HEK293 (cell line): Measurements from ENCODE around the gene GOPC.

Source experiments
- CTCF ChIA-PET: fragments of 350-600 bp; formaldehyde crosslinking; extraction: SDS; loops from one replicate; lab custom pipeline; 2021; ENCODE audit warnings: antibody characterized with exemption; lab: Yijun Ruan, JAX
- POLR2A ChIA-PET: fragments of 300-600 bp; formaldehyde crosslinking; extraction: SDS; loops from one replicate; lab custom pipeline; 2020; ENCODE audit warnings: antibody characterized with exemption, inconsistent platforms; lab: Yijun Ruan, JAX
- H3K27ac ChIP-seq: fragments of 200-500 bp; sonication (Bioruptor generic); 2 replicates; pipeline ENCODE4 v1.5.1; 2014; ENCODE audit warnings: low read depth, low read length, control low read depth, inconsistent platforms; ENCODE audit errors: extremely low read depth
- H3K36me3 ChIP-seq, 2 experiments: fragments of 200-500 bp in 1 of 2; sonication (Bioruptor generic) in 1 of 2; 1 replicate in 1 of 2; 2 replicates in 1 of 2; pipeline ENCODE4 v1.5.1; 2014 to 2017; ENCODE audit warnings: inconsistent platforms in 2 of 2, low read length in 2 of 2; ENCODE audit not compliant: control insufficient read depth in 2 of 2, insufficient read depth in 1 of 2
- H3K4me1 ChIP-seq: fragments of 200-500 bp; sonication (Bioruptor generic); 2 replicates; pipeline ENCODE4 v1.5.1; 2014; ENCODE audit warnings: mild to moderate bottlenecking, low read length, inconsistent platforms; ENCODE audit not compliant: control insufficient read depth, insufficient read depth
- H3K4me3 ChIP-seq: 2 replicates; pipeline ENCODE4 v1.5.1; 2011; ENCODE audit warnings: low read depth, mild to moderate bottlenecking, control low read depth, low read length, moderate library complexity
- H3K9me3 ChIP-seq: fragments of 200-500 bp; sonication (Bioruptor generic); 2 replicates; pipeline ENCODE4 v1.5.1; 2014; ENCODE audit warnings: low read depth, low read length, inconsistent platforms; ENCODE audit not compliant: control insufficient read depth, insufficient read depth
- MEIS1 ChIP-seq: sonication (generic); formaldehyde crosslinking; IDR thresholded peaks from 2 replicates; pipeline ENCODE4 v1.8.1; 2022; ENCODE audit warnings: missing genetic modification reagents, mild to moderate bottlenecking, borderline replicate concordance
- MZF1 ChIP-seq: fragments of 450-650 bp; formaldehyde crosslinking; IDR thresholded peaks from 2 replicates; pipeline ENCODE4 v1.5.1; 2017; ENCODE audit warnings: missing biosample characterization, missing genetic modification characterization, borderline replicate concordance
- OSR2 ChIP-seq: fragments of 450-650 bp; formaldehyde crosslinking; IDR thresholded peaks from 2 replicates; pipeline ENCODE4 v1.5.1; 2016; ENCODE audit warnings: missing biosample characterization, missing genetic modification characterization
- YY2 ChIP-seq: fragments of 450-650 bp; formaldehyde crosslinking; IDR thresholded peaks from 2 replicates; pipeline ENCODE4 v1.5.1; 2016; ENCODE audit warnings: missing biosample characterization, missing genetic modification characterization
- ZNF292 ChIP-seq: fragments of 450-650 bp; formaldehyde crosslinking; IDR thresholded peaks from 2 replicates; pipeline ENCODE4 v1.5.1; 2016; ENCODE audit warnings: low read depth, missing biosample characterization, missing genetic modification characterization, borderline replicate concordance
- ZNF560 ChIP-seq: fragments of 450-650 bp; formaldehyde crosslinking; IDR thresholded peaks from 2 replicates; pipeline ENCODE4 v1.5.1; 2017; ENCODE audit warnings: missing biosample characterization, missing genetic modification characterization, borderline replicate concordance
- ZNF621 ChIP-seq: fragments of 450-650 bp; formaldehyde crosslinking; IDR thresholded peaks from 2 replicates; pipeline ENCODE4 v1.5.1; 2017; ENCODE audit warnings: missing biosample characterization, missing genetic modification characterization
- ZNF785 ChIP-seq: fragments of 450-650 bp; formaldehyde crosslinking; IDR thresholded peaks from 2 replicates; pipeline ENCODE4 v1.5.1; 2016; ENCODE audit warnings: missing biosample characterization, missing genetic modification characterization
- TF ChIP-seq, protein P1 (sequence below): fragments of 450-650 bp; formaldehyde crosslinking; IDR thresholded peaks from 2 replicates; pipeline ENCODE4 v1.5.1; 2017; ENCODE audit warnings: missing biosample characterization, missing genetic modification characterization
- TF ChIP-seq, protein P2 (sequence below): fragments of 450-650 bp; formaldehyde crosslinking; IDR thresholded peaks from 2 replicates; pipeline ENCODE4 v1.5.1; 2016; ENCODE audit warnings: missing biosample characterization, missing genetic modification characterization
- TF ChIP-seq, protein P3 (sequence below): fragments of 450-650 bp; formaldehyde crosslinking; IDR thresholded peaks from 2 replicates; pipeline ENCODE4 v1.5.1; 2016; ENCODE audit warnings: missing biosample characterization, missing genetic modification characterization
- TF ChIP-seq, protein P4 (sequence below): fragments of 450-650 bp; formaldehyde crosslinking; IDR thresholded peaks from 2 replicates; pipeline ENCODE4 v1.5.1; 2016; ENCODE audit warnings: missing biosample characterization, missing genetic modification characterization

Gene GOPC

DNA sequence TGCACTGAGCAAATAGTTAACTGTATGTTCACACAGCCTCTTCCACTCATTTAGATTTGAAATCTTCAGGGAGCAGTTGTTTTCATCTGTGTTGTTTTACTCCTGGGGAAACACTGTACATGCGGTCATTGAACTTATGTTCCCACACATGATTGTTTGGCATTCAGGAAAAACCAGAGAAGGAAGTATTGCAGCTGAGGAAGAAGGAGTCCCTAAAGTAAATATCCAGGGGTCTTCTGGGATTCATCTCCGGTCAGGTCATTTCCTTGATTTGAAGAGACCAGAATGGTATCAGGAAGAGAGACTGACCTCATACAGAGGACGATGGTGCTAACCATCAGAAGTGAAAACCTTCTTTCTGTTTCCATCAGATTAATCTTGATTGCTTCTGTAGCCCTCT is 67.3 kb downstream of the GOPC start (continued):
- TF ChIP-seq, protein P1, sequence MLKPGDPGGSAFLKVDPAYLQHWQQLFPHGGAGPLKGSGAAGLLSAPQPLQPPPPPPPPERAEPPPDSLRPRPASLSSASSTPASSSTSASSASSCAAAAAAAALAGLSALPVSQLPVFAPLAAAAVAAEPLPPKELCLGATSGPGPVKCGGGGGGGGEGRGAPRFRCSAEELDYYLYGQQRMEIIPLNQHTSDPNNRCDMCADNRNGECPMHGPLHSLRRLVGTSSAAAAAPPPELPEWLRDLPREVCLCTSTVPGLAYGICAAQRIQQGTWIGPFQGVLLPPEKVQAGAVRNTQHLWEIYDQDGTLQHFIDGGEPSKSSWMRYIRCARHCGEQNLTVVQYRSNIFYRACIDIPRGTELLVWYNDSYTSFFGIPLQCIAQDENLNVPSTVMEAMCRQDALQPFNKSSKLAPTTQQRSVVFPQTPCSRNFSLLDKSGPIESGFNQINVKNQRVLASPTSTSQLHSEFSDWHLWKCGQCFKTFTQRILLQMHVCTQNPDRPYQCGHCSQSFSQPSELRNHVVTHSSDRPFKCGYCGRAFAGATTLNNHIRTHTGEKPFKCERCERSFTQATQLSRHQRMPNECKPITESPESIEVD (tag by site-specific recombination), result no peak
- TF ChIP-seq ZNF292 (tag by site-specific recombination) (no peak), ZNF560 (tag by site-specific recombination) (no peak), MZF1 (no peak), ZNF785 (tag by site-specific recombination) (no peak), OSR2 (no peak)
- TF ChIP-seq, protein P2, sequence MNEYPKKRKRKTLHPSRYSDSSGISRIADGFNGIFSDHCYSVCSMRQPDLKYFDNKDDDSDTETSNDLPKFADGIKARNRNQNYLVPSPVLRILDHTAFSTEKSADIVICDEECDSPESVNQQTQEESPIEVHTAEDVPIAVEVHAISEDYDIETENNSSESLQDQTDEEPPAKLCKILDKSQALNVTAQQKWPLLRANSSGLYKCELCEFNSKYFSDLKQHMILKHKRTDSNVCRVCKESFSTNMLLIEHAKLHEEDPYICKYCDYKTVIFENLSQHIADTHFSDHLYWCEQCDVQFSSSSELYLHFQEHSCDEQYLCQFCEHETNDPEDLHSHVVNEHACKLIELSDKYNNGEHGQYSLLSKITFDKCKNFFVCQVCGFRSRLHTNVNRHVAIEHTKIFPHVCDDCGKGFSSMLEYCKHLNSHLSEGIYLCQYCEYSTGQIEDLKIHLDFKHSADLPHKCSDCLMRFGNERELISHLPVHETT, result no peak
- TF ChIP-seq, all 188 proteins: peak for 0

DNA sequence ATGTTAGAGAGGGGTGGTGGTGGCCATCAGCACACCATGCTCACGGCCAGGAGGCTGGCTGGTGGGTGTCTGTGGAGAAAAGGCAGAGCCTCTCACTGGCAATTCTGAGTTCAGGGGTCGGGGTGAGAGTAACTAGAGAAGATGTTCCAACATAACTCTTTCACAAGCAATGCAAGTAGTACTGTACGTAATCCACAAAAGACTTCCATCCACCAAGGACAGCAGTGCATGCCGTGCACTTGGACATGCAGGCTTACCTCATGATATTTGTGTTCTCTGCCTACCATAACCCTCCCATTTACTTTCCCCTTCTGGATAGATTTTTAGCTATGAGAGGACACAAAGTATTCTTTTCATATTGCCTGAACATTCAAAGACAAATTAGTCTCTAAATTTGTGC is 68.5 kb downstream of the GOPC start:
- H3K4me1 ChIP-seq, result no peaks in the 10 kb centered on the region
- POLR2A ChIA-PET, result no interaction called here
- H3K9me3 ChIP-seq, result no peaks in the 10 kb centered on the region
- H3K27ac ChIP-seq, result no peak overlapping the region
- TF ChIP-seq ZNF621 (tag by site-specific recombination), result no peak
- TF ChIP-seq, protein P3, sequence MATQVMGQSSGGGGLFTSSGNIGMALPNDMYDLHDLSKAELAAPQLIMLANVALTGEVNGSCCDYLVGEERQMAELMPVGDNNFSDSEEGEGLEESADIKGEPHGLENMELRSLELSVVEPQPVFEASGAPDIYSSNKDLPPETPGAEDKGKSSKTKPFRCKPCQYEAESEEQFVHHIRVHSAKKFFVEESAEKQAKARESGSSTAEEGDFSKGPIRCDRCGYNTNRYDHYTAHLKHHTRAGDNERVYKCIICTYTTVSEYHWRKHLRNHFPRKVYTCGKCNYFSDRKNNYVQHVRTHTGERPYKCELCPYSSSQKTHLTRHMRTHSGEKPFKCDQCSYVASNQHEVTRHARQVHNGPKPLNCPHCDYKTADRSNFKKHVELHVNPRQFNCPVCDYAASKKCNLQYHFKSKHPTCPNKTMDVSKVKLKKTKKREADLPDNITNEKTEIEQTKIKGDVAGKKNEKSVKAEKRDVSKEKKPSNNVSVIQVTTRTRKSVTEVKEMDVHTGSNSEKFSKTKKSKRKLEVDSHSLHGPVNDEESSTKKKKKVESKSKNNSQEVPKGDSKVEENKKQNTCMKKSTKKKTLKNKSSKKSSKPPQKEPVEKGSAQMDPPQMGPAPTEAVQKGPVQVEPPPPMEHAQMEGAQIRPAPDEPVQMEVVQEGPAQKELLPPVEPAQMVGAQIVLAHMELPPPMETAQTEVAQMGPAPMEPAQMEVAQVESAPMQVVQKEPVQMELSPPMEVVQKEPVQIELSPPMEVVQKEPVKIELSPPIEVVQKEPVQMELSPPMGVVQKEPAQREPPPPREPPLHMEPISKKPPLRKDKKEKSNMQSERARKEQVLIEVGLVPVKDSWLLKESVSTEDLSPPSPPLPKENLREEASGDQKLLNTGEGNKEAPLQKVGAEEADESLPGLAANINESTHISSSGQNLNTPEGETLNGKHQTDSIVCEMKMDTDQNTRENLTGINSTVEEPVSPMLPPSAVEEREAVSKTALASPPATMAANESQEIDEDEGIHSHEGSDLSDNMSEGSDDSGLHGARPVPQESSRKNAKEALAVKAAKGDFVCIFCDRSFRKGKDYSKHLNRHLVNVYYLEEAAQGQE, result peak; percentile 59
- no peak for TF ChIP-seq MEIS1 (CRISPR knock-in tag)
- TF ChIP-seq, all 188 proteins: peak for 1
- CTCF ChIA-PET, result no interaction called here
- Histone ChIP-seq H3K36me3 (peaks cover 0 to 26% of the 10 kb centered on the region in 2 experiments; a peak in 1 of 3 replicates), H3K4me3 (no peak overlapping the region)

DNA sequence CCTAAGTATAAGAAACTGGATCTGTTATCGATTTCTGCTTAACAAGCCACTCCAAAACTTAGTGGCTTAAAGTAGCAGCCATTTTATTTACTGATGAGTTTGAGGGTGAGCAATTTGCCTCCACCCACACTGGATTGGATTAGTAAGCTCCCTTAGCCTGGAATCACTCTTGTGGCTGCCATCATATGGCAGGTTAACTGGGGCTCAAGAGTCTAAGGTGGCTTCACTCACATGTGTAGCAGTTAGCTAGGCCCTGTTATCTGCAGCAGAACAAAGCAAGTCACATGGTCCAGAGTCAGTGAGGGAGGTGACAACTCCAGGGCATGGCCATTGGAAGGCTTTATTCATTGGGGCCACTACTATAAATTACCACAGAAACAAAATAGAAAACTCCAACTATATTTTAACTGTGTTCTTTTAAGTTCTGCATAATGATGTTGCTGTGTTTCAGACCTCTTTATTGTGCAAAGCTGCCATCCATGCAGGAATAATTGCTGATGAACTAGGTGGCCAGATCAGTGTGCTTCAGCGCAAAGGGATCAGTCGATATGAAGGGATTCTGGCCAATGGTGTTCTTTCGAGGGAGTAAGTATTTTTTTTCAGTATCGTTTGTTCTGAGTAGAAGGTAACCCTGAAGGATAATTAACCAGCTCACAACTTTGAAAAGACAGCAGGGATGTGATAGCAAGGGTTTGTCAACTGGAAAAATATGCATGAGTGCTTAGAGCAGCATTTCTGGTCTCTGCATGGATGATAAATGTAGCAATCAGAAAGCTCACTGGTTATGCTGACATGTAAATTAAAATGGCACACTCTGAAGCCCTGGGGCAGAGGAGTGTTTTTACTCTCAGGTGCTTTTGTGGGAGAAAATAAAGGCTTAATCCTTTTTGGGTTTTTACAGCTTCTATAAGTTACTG is 70.2 kb downstream of the GOPC start:
- ChIA-PET CTCF (interaction anchor here (0.7 to 1.2 kb wide), 3 partner anchors 9 to 82 kb away, joined by 3 to 7 read pairs (median 3); no protein-coding TSS in a partner anchor), POLR2A (no interaction called here)
- TF ChIP-seq, protein P4, sequence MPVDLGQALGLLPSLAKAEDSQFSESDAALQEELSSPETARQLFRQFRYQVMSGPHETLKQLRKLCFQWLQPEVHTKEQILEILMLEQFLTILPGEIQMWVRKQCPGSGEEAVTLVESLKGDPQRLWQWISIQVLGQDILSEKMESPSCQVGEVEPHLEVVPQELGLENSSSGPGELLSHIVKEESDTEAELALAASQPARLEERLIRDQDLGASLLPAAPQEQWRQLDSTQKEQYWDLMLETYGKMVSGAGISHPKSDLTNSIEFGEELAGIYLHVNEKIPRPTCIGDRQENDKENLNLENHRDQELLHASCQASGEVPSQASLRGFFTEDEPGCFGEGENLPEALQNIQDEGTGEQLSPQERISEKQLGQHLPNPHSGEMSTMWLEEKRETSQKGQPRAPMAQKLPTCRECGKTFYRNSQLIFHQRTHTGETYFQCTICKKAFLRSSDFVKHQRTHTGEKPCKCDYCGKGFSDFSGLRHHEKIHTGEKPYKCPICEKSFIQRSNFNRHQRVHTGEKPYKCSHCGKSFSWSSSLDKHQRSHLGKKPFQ (tag by site-specific recombination), result no peak
- TF ChIP-seq YY2 (tag by site-specific recombination), result 0 out of 2 replicates have a peak, but pooled peaks have one; percentile 30
- H3K27ac ChIP-seq, result no peak overlapping the region
- peaks cover 0 to 18% of the 10 kb centered on the region in 2 experiments; a peak in 1 of 3 replicates for H3K36me3 ChIP-seq
- H3K9me3 ChIP-seq, result no peaks in the 10 kb centered on the region
- H3K4me3 ChIP-seq, result no peak overlapping the region
- H3K4me1 ChIP-seq, result no peaks in the 10 kb centered on the region; the same call in none of the 2 replicates
